GM19025 (cell line): ENCODE measurements around the gene FAM240B.

Source experiments
- ATAC-seq: cut with Tn5 transposase; IDR thresholded peaks from one replicate; pipeline ENCODE4 v1.9.1; 2021; ENCODE audit warnings: mild to moderate bottlenecking, low read depth, moderate library complexity; ENCODE audit not compliant: unreplicated experiment

The FAM240B gene

GRCh38 chr9:38705917-38706316 is 14.0 kb downstream of the FAM240B start:
- no peak for ATAC-seq

GRCh38 chr9:38700695-38701094 is 19.2 kb downstream of the FAM240B start:
- no peak for ATAC-seq

GRCh38 chr9:38699337-38699736 is 20.6 kb downstream of the FAM240B start:
- no peak for ATAC-seq

- no peak for ATAC-seq
Measured at GRCh38 chr9:38697776-38698300, 22.1 kb downstream of the FAM240B start.

GRCh38 chr9:38696999-38697398 is 22.9 kb downstream of the FAM240B start:
- ATAC-seq = no peak

GRCh38 chr9:38694676-38695075 is 25.3 kb downstream of the FAM240B start:
- ATAC-seq = no peak

GRCh38 chr9:38692707-38693106 is 27.2 kb downstream of the FAM240B start:
- no peak for ATAC-seq

GRCh38 chr9:38690574-38690973 is 29.4 kb downstream of the FAM240B start:
- ATAC-seq = no peak

GRCh38 chr9:38689678-38690077 is 30.3 kb downstream of the FAM240B start:
- ATAC-seq = no peak

- ATAC-seq = no peak
Measured at GRCh38 chr9:38687992-38688391, 31.9 kb downstream of the FAM240B start.

- no peak for ATAC-seq
Measured at GRCh38 chr9:38687389-38687842, 32.5 kb downstream of the FAM240B start.

- no peak for ATAC-seq
Measured at GRCh38 chr9:38686933-38687332, 33.0 kb downstream of the FAM240B start.

GRCh38 chr9:38685535-38685934 is 34.4 kb downstream of the FAM240B start:
- ATAC-seq = no peak

GRCh38 chr9:38683336-38683735 is 36.6 kb downstream of the FAM240B start:
- no peak for ATAC-seq

GRCh38 chr9:38682713-38683112 is 37.2 kb downstream of the FAM240B start:
- no peak for ATAC-seq

- ATAC-seq = no peak
Measured at GRCh38 chr9:38681747-38682227, 38.1 kb downstream of the FAM240B start.

GRCh38 chr9:38680837-38681445 is 39.0 kb downstream of the FAM240B start:
- ATAC-seq = no peak

- no peak for ATAC-seq
Measured at GRCh38 chr9:38677660-38678303, 42.2 kb downstream of the FAM240B start.

GRCh38 chr9:38675831-38676230 is 44.1 kb downstream of the FAM240B start:
- ATAC-seq = no peak

- ATAC-seq = no peak
Measured at GRCh38 chr9:38675211-38675610, 44.7 kb downstream of the FAM240B start.

GRCh38 chr9:38673399-38674193 is 46.3 kb downstream of the FAM240B start:
- ATAC-seq = no peak
